HEK293T (cell line): ENCODE data around the gene FNDC3B.

ENCODE experiments used
- BHLHE40 ChIP-seq: fragments of 450-650 bp; IDR thresholded peaks from 2 replicates; pipeline ENCODE4 v1.6.1; 2016; ENCODE audit warnings: mild to moderate bottlenecking, moderate library complexity, borderline replicate concordance
- CTBP1 ChIP-seq: fragments of 450-650 bp; IDR thresholded peaks from 2 replicates; pipeline ENCODE4 v1.6.1; 2016; ENCODE audit warnings: borderline replicate concordance
- FOXK2 ChIP-seq: fragments of 450-650 bp; IDR thresholded peaks from 2 replicates; pipeline ENCODE4 v1.6.1; 2016; ENCODE audit warnings: mild to moderate bottlenecking
- FOXM1 ChIP-seq: fragments of 450-650 bp; IDR thresholded peaks from 2 replicates; pipeline ENCODE4 v1.6.1; 2017; ENCODE audit warnings: mild to moderate bottlenecking, borderline replicate concordance
- HDGF ChIP-seq: fragments of 450-650 bp; IDR thresholded peaks from 2 replicates; pipeline ENCODE4 v1.6.1; 2017; ENCODE audit warnings: antibody characterized with exemption, borderline replicate concordance
- PKNOX1 ChIP-seq: fragments of 450-650 bp; IDR thresholded peaks from 2 replicates; pipeline ENCODE4 v1.6.1; 2016
- TARDBP ChIP-seq: fragments of 450-650 bp; IDR thresholded peaks from 2 replicates; pipeline ENCODE4 v1.6.1; 2016

GRCh38 chr3:172245241-172245640 lies 205.9 kb downstream of the FNDC3B start:
- TF ChIP-seq FOXM1: no peak
- TF ChIP-seq FOXK2: no peak
- no peak for TF ChIP-seq PKNOX1
- TF ChIP-seq CTBP1: no peak
- TF ChIP-seq HDGF: no peak
- TF ChIP-seq BHLHE40: no peak
- TF ChIP-seq TARDBP: no peak
